Gastroesophageal sphincter (tissue), 4 donors: ENCODE results near the gene LPCAT1. TPM values are rescaled to one million over a fixed set of nuclear protein-coding genes. Genes with fewer than 3 reads are reported as not detected.

ENCODE experiments used
- ATAC-seq: fragments of 150-250 bp; one replicate; pipeline ENCODE4 v1.9.1; 2016; ENCODE audit warnings: mild to moderate bottlenecking, moderate library complexity
- H3K27ac ChIP-seq, 4 donors: fragments of 200-600 bp; sonication (generic) in 3 of 4; 1 replicate in 3 of 4; 2 replicates in 1 of 4; pipeline ENCODE4 v1.5.1; 2016 to 2019
- H3K27me3 ChIP-seq: fragments of 200-600 bp; sonication (generic); one replicate; pipeline ENCODE4 v1.5.1; 2019
- H3K36me3 ChIP-seq, 2 donors: fragments of 200-600 bp; sonication (generic); one replicate each; pipeline ENCODE4 v1.5.1; 2019; ENCODE audit warnings: control low read depth in 1 of 2
- H3K4me1 ChIP-seq, 3 donors: fragments of 200-600 bp; sonication (generic); 1 replicate in 2 of 3; 2 replicates in 1 of 3; pipeline ENCODE4 v1.5.1; 2016 to 2019; ENCODE audit warnings: control low read depth in 2 of 3
- H3K4me3 ChIP-seq, 2 donors: fragments of 200-600 bp; sonication (generic); one replicate each; pipeline ENCODE4 v1.5.1; 2019; ENCODE audit warnings: mild to moderate bottlenecking in 1 of 2, moderate library complexity in 1 of 2
- H3K9me3 ChIP-seq, 3 donors: fragments of 200-600 bp; sonication (generic); one replicate each; pipeline ENCODE4 v1.5.1; 2017 to 2019; ENCODE audit warnings: control low read depth in 2 of 3
- EP300 ChIP-seq: sonication (generic); formaldehyde crosslinking; IDR thresholded peaks from one replicate; pipeline ENCODE4 v1.6.1; 2017; ENCODE audit warnings: antibody characterized with exemption, mild to moderate bottlenecking
- POLR2A ChIP-seq, 2 donors: fragments of 450-650 bp; IDR thresholded peaks; one replicate each; pipeline ENCODE4 v1.6.1; 2017; ENCODE audit warnings: antibody characterized with exemption in 2 of 2, mild to moderate bottlenecking in 2 of 2, moderate library complexity in 1 of 2
- POLR2AphosphoS5 ChIP-seq: sonication (generic); formaldehyde crosslinking; IDR thresholded peaks from one replicate; pipeline ENCODE4 v1.6.1; 2017; ENCODE audit warnings: antibody characterized with exemption
- WGBS, 2 donors: methylation state at CpG; one replicate each; pipeline ENCODE4 v1.1.5; 2018; ENCODE audit warnings: low coverage in 1 of 2; 5-methylcytosine and 5-hydroxymethylcytosine counted together
- total RNA-seq, 4 donors: library from RNA; depleted of rRNA; stranded (reverse); fragments of >200 nt; gene quantifications; one replicate each; pipeline ENCODE4 v1.1.0, GENCODE V29; 2016
- TF ChIP-seq, protein P1 (sequence below), 4 experiments: fragments of 200-600 bp in 2 of 4; fragments of 450-650 bp in 2 of 4; sonication (generic) in 1 of 4; IDR thresholded peaks; one replicate each; pipeline ENCODE4 v1.5.1; 2017 to 2019; ENCODE audit warnings: antibody characterized with exemption in 4 of 4, mild to moderate bottlenecking in 2 of 4, moderate library complexity in 2 of 4

LPCAT1 gene
- total RNA-seq, 4 donors from 2014 or later: 20.3 to 52.6 (median 31.8) TPM

DNA sequence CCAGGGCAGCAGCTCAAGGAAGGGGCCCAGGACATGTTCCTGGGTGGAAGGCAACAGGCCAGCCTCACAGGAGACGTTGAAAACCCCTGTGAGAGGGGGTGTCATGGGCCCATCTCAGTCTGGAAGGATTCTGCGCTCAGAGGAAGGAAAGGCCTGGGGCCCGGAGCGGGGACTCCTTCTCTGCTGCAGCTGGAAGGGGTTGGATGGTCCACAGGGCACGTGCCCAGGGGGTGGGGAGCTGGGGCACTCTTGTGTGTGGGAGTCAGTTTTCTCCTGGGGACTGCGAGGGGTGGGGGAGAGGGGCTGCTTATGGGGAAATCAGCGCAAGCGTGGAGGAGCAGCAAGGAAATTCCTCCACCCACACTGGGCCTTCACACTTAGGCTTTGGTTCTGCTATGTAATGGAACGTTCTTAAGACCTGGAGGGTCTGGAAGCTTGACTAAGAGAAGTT, 2.9 kb upstream of the LPCAT1 start:
- H3K4me3 ChIP-seq: no peak overlapping the region
- H3K27ac ChIP-seq: no peak overlapping the region
- TF ChIP-seq POLR2A (IDR thresholded peaks at IDR 0.05): no peak
- H3K9me3 ChIP-seq: no peaks in the 10 kb centered on the region
- WGBS, 2 donors: 77 to 100% methylated on average over 3 to 6 of the region's 9 CpGs
- ATAC-seq: no peak
- H3K4me1 ChIP-seq: peaks cover 0 to 23% (median 17%) of the 10 kb centered on the region in 3 donors
- no peaks in the 10 kb centered on the region for H3K36me3 ChIP-seq
- no peaks in the 10 kb centered on the region for H3K27me3 ChIP-seq

DNA sequence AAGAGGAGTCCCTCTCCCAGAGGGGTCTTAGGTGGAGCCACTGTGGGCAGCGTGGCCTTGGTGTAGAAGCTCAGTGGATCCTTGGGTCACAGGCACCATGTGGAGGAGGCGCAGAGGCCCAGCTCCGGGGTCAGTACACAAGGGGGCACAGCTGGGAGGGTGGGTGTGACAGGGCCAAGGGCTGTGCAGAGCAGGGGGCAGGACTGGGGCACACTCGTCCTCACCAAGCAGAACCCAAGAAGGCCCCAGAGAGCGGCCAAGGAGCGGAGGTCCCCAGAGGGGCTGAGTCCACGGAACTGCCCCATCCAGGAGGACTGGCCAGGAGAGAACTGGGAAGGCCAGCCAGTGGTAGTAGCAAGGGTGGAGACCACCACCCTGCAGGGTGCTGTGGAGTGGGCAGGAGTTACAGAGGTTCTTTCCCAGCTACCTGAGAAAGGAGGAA, 2.5 kb upstream of the LPCAT1 start:
- H3K4me3 ChIP-seq: no peak overlapping the region
- TF ChIP-seq POLR2A (IDR thresholded peaks at IDR 0.05) (no peak), EP300 (no peak), POLR2AphosphoS5 (no peak)
- TF ChIP-seq, protein P1, sequence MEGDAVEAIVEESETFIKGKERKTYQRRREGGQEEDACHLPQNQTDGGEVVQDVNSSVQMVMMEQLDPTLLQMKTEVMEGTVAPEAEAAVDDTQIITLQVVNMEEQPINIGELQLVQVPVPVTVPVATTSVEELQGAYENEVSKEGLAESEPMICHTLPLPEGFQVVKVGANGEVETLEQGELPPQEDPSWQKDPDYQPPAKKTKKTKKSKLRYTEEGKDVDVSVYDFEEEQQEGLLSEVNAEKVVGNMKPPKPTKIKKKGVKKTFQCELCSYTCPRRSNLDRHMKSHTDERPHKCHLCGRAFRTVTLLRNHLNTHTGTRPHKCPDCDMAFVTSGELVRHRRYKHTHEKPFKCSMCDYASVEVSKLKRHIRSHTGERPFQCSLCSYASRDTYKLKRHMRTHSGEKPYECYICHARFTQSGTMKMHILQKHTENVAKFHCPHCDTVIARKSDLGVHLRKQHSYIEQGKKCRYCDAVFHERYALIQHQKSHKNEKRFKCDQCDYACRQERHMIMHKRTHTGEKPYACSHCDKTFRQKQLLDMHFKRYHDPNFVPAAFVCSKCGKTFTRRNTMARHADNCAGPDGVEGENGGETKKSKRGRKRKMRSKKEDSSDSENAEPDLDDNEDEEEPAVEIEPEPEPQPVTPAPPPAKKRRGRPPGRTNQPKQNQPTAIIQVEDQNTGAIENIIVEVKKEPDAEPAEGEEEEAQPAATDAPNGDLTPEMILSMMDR (IDR thresholded peaks at IDR 0.05): no peak
- peaks cover 0 to 25% (median 18%) of the 10 kb centered on the region in 3 donors for H3K4me1 ChIP-seq
- H3K27me3 ChIP-seq: no peaks in the 10 kb centered on the region
- WGBS, 2 donors: no CpG with 5 or more reads among the region's 7 CpGs
- no peak for ATAC-seq
- H3K9me3 ChIP-seq: no peaks in the 10 kb centered on the region
- H3K27ac ChIP-seq: no peak overlapping the region
- H3K36me3 ChIP-seq: peaks cover 0 to under 1% of the 10 kb centered on the region in 2 donors

DNA sequence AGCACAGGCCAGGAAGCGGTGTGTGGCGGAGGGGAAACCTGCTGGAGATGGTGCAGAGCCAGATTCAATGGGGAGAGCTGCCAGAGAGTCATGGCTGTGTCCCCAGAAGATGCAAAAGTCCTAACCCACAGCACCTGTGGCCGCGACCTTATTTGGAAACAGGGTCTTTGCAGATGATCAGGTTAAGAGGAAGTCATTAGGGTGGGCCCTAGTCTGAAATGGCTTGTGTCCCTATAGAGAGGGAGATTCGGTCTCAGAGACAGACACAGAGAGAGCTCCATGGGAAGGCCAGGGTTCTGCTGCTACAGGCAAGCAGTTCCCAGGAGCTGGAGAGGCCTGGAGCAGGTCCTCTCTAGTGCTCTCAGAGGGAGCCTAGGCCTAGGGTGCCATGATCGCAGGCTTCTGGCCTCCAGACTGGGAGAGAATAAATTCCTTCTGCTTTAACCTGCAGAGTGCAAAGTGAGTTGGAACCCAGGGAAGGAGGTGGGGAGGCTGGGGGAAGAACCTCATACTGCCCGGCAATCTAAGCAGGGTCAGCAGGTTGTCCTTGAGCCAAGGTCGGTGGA, 1.9 kb upstream of the LPCAT1 start:
- H3K4me1 ChIP-seq: peaks cover 0 to 25% (median 18%) of the 10 kb centered on the region in 3 donors
- TF ChIP-seq, protein P1 (IDR thresholded peaks at IDR 0.05): no peak
- TF ChIP-seq EP300 (no peak), POLR2A (IDR thresholded peaks at IDR 0.05) (no peak), POLR2AphosphoS5 (no peak)
- ATAC-seq: no peak
- H3K27ac ChIP-seq: no peak overlapping the region
- H3K4me3 ChIP-seq: no peak overlapping the region
- no peaks in the 10 kb centered on the region for H3K27me3 ChIP-seq
- H3K36me3 ChIP-seq: peaks cover 0 to 5% of the 10 kb centered on the region in 2 donors
- H3K9me3 ChIP-seq: no peaks in the 10 kb centered on the region
- 67 to 100% methylated on average over 3 of the region's 8 CpGs for WGBS, 2 donors

DNA sequence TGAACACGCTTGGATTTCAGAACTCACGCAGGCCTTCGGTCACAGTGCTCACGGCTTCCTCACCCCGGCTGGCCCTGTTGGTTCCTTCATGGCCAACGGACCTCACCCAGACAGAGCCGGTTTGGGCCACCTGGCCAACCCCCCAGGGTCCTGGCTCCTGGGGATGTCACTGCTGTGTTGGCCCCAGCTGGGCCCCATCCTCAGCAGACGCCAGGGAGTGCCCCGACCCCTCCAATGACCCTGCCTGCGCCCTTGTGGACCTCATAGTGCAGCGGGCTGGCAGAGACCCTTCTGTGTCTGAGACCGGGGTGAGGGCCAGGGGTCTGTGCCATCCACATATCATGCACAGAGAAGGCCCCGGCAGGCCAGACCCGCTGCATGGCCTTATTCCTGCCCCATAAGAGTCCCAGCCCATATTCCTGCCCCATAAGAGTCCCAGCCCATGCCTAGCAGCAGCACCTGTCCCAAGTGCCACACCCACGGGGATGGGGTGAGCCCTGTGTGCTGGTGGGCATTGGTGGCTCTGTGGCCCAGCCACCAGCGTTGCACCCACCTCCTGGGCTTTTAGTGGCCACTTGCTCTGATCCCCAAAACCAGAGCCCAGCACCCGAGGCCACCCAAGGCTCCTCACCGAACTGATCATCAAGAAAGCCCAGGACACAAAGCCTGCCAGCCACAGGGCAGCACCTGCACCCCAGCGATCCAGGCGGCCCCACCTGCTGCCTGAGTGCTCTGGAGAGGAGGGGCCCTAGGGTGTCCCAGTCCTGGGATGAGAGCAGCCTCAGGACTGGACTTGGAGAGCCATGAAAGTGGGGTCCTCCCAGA, 1.3 kb upstream of the LPCAT1 start:
- Histone ChIP-seq H3K9me3 (no peaks in the 10 kb centered on the region), H3K4me1 (peaks cover 0 to 26% (median 18%) of the 10 kb centered on the region in 3 donors), H3K27ac (peak overlapping the region in 1 of 4 donors; percentile 90), H3K4me3 (no peak overlapping the region), H3K36me3 (peaks cover 0 to 9% of the 10 kb centered on the region in 2 donors), H3K27me3 (no peaks in the 10 kb centered on the region)
- ATAC-seq: no peak
- no CpG with 5 or more reads among the region's 20 CpGs for WGBS, 2 donors
- TF ChIP-seq, protein P1 (IDR thresholded peaks at IDR 0.05): no peak

DNA sequence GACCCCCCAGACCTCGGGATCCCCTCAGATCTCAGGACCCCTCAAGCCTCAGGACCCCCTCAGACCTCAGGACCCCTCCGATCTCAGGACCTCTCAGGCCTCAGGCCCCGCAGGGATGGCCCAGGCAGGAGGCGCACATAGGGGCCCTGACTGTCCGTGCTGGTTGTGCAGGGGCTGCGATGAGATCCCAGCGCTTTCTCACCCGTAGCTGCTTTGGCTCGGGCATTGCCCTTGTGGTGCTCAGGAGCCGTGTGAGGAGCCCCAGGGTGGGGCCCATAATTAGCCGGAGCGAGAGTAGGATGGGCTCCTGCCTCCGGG, 680 bp upstream of the LPCAT1 start:
- Histone ChIP-seq H3K36me3 (peaks cover 0 to 14% of the 10 kb centered on the region in 2 donors), H3K4me1 (peaks cover 0 to 32% (median 18%) of the 10 kb centered on the region in 3 donors), H3K4me3 (peak overlapping the region; percentile 87 to 94), H3K27ac (peak overlapping the region in 3 of 4 donors; percentile 89 to 93 (median 90)), H3K27me3 (no peaks in the 10 kb centered on the region), H3K9me3 (no peaks in the 10 kb centered on the region)
- no peak for TF ChIP-seq POLR2A (IDR thresholded peaks at IDR 0.05)
- TF ChIP-seq EP300: no peak
- TF ChIP-seq POLR2AphosphoS5: no peak
- TF ChIP-seq, protein P1 (IDR thresholded peaks at IDR 0.05): no peak
- no CpG with 5 or more reads among the region's 13 CpGs for WGBS, 2 donors
- peak; percentile 1 for ATAC-seq
